Mucosa of stomach (tissue), 1 donor: Measurements from ENCODE around the gene INVS.
"Not testable (repeated sequence)": the region's sequence is repeated elsewhere in the genome, so short reads cannot be mapped to it uniquely, and the experiment has no call there.

Source experiments
- H3K27me3 ChIP-seq: one replicate; pipeline ENCODE4 v1.7.0; 2013; ENCODE audit warnings: mild to moderate bottlenecking, low read length; ENCODE audit not compliant: control insufficient read depth, insufficient read depth
- H3K36me3 ChIP-seq: one replicate; pipeline ENCODE4 v1.7.0; 2013; ENCODE audit warnings: low read length; ENCODE audit not compliant: control insufficient read depth, insufficient read depth
- H3K4me1 ChIP-seq: one replicate; pipeline ENCODE4 v1.7.0; 2013; ENCODE audit warnings: mild to moderate bottlenecking, low read length; ENCODE audit not compliant: control insufficient read depth, insufficient read depth
- H3K4me3 ChIP-seq: one replicate; pipeline ENCODE4 v1.7.0; 2013; ENCODE audit warnings: low read length
- H3K9ac ChIP-seq: one replicate; pipeline ENCODE4 v1.7.0; 2013; ENCODE audit warnings: mild to moderate bottlenecking, low read length, moderate library complexity
- H3K9me3 ChIP-seq: one replicate; pipeline ENCODE4 v1.7.0; 2013; ENCODE audit warnings: mild to moderate bottlenecking, low read length, moderate library complexity; ENCODE audit not compliant: control insufficient read depth
- donor health status: Pancreatic carcinoma.

The INVS gene

DNA sequence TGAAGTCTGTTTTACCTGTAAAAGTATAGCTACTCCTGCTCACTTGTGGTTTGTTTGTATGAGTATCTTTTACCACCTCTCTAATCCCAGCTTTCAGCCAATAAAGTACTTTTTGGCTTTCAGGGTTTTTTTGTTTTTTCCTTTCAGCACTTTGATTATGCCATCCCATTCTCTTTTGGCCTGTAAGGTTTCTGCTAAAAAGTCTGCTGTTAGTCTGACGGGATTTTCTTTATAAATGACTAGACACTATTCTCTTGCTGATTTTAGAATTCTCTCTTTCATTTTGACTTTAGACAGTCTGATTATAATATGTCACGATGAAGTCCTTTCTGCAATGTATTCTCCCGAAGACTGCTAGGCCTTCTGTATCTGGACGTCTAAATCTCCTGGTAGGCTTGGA, 216.5 kb downstream of the INVS start:
- Histone ChIP-seq H3K4me3 (no peak overlapping the region), H3K36me3 (no peaks in the 10 kb centered on the region), H3K9ac (no peak overlapping the region), H3K27me3 (no peaks in the 10 kb centered on the region), H3K9me3 (no peaks in the 10 kb centered on the region), H3K4me1 (no peaks in the 10 kb centered on the region)

DNA sequence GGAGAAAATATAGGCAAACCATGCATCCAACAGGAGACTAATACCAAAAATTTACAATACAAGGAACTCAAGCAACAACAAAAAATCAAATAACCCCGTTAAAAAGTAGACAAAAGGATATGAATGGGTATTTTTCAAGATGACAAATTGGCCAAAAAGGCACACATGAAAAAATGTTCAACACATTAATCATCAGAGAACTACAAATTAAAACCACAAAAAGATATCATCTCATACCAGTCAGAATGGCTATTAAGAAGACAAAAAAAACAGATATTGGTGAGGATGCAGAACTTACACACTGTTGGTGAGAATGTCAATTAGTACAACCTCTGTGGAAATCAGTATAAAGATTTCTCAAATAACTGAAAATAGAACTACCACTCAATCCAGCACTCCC, 218.7 kb downstream of the INVS start:
- H3K9ac ChIP-seq = no peak overlapping the region
- no peaks in the 10 kb centered on the region for H3K9me3 ChIP-seq
- H3K36me3 ChIP-seq = no peaks in the 10 kb centered on the region
- no peaks in the 10 kb centered on the region for H3K27me3 ChIP-seq
- no peak overlapping the region for H3K4me3 ChIP-seq
- no peaks in the 10 kb centered on the region for H3K4me1 ChIP-seq

DNA sequence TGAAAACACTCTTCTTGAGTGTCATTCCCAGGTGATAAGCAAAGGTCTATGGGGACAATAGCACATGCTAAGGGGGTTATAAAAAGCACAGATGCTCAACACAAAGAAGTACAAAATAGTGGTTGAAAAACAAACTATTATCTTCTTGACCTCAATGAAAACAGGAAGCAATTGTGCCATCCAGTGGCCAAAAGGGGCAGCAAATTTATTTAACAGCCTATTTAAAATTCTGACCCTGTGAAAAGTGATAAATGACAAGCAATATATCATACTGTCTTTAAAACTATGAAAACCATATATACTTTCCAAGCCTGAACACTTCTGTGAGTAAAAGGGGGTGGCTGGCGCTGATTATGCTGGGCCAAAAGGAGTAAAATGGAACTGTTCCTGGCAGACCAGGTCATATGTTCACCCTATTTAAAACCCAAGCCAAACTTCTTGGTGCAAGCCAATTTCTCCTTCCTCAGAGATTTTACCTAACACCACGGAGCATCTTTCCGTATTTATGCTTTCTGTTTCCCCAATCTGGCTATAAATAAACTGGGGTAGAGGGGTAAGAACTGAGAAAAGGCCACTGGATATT, 224.0 kb downstream of the INVS start:
- Histone ChIP-seq H3K4me1 (no peaks in the 10 kb centered on the region), H3K36me3 (no peaks in the 10 kb centered on the region), H3K9me3 (no peaks in the 10 kb centered on the region), H3K4me3 (no peak overlapping the region), H3K9ac (no peak overlapping the region), H3K27me3 (no peaks in the 10 kb centered on the region)

GRCh38 chr9:100324594-100325200, 225.7 kb downstream of the INVS start:
- Histone ChIP-seq H3K9ac (no peak overlapping the region), H3K27me3 (no peaks in the 10 kb centered on the region), H3K4me3 (no peak overlapping the region), H3K4me1 (no peaks in the 10 kb centered on the region), H3K36me3 (no peaks in the 10 kb centered on the region), H3K9me3 (no peaks in the 10 kb centered on the region)

GRCh38 chr9:100338736-100339135, 239.7 kb downstream of the INVS start:
- not testable (repeated sequence) for H3K4me1 ChIP-seq, H3K4me3 ChIP-seq, H3K9me3 ChIP-seq, H3K27me3 ChIP-seq, H3K9ac ChIP-seq, H3K36me3 ChIP-seq

- Histone ChIP-seq H3K36me3 (no peaks in the 10 kb centered on the region), H3K9me3 (no peaks in the 10 kb centered on the region), H3K27me3 (no peaks in the 10 kb centered on the region), H3K4me1 (no peaks in the 10 kb centered on the region), H3K4me3 (no peak overlapping the region), H3K9ac (no peak overlapping the region)
Measured at GRCh38 chr9:100340224-100340623, 241.2 kb downstream of the INVS start.

- H3K9me3 ChIP-seq = no peaks in the 10 kb centered on the region
- no peaks in the 10 kb centered on the region for H3K27me3 ChIP-seq
- no peaks in the 10 kb centered on the region for H3K36me3 ChIP-seq
- H3K4me1 ChIP-seq = no peaks in the 10 kb centered on the region
- no peak overlapping the region for H3K4me3 ChIP-seq
- H3K9ac ChIP-seq = no peak overlapping the region
Measured at GRCh38 chr9:100341889-100342288, 242.8 kb downstream of the INVS start.

DNA sequence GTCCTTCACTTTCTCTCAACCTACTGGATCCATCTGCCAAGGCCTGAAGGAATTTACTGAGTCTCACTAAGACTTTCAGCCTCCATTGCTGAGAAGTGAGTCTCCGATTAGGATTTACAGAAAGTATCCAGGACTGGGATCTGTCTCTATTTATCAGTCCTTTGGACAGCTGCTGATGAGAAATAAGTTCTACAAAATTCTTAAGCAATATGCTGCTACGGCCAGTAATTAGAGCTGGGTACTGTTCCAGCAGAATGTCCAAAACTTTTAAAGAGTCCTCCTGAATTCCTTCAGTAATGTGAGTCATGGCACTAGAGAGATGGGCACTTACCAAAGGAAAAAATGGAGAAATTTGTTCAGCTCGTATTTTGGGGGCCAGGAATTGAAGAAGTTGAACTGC, 247.8 kb downstream of the INVS start:
- Histone ChIP-seq H3K9me3 (no peaks in the 10 kb centered on the region), H3K27me3 (no peaks in the 10 kb centered on the region), H3K4me1 (no peaks in the 10 kb centered on the region), H3K4me3 (no peak overlapping the region), H3K36me3 (no peaks in the 10 kb centered on the region), H3K9ac (no peak overlapping the region)

DNA sequence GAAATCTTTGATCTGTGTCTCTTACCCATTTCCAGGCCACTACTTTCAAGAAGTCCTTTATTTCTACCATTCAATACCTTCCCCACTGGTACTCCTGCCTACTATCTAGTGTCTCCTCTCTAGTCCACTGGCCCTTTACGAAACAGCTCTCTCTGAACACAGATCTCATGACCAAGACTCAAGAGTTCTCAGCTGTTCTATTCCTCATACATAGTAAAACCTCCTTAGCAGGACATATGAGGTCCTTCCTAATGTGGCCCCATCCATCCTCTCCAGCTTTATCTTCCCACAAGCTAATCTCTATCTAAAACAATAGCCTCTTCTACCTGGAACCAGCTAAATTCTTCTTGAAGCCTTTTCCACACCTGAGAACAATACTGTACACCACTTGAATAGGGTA, 251.1 kb downstream of the INVS start:
- no peaks in the 10 kb centered on the region for H3K4me1 ChIP-seq

More for the DNA sequence above, 251.1 kb downstream of the INVS start:
- no peaks in the 10 kb centered on the region for H3K9me3 ChIP-seq
- no peak overlapping the region for H3K4me3 ChIP-seq
- no peaks in the 10 kb centered on the region for H3K27me3 ChIP-seq
- H3K36me3 ChIP-seq = no peaks in the 10 kb centered on the region
- H3K9ac ChIP-seq = no peak overlapping the region
